ENCODE measurements around the gene NINJ2. TPM values are rescaled to one million over a fixed set of nuclear protein-coding genes. Genes with fewer than 3 reads are reported as not detected.

Gene NINJ2
- total RNA-seq, 1 donor from 2014 or later = 0.26 TPM

GRCh38 chr12:565161-565560 lies 98.1 kb downstream of the NINJ2 start:
- no peak for TF ChIP-seq CTCF (IDR thresholded peaks at IDR 0.05; ENCODE audit: insufficient read depth, low read length, severe bottlenecking)
- Histone ChIP-seq H3K4me3 (ENCODE audit: low read depth, low read length) (no peak overlapping the region), H3K27me3 (ENCODE audit: control insufficient read depth, insufficient read depth, low read length) (no peaks in the 10 kb centered on the region), H3K36me3 (ENCODE audit: control insufficient read depth, insufficient read depth, low read length) (no peaks in the 10 kb centered on the region)
- DNase-seq (ENCODE audit: low read depth) (no peak), FAIRE-seq (no peak)

- no peaks in the 10 kb centered on the region for H3K36me3 ChIP-seq (ENCODE audit: control insufficient read depth, insufficient read depth, low read length)
- TF ChIP-seq CTCF (IDR thresholded peaks at IDR 0.05; ENCODE audit: insufficient read depth, low read length, severe bottlenecking) = no peak
- FAIRE-seq = no peak
- no peak for DNase-seq (ENCODE audit: low read depth)
- H3K27me3 ChIP-seq (ENCODE audit: control insufficient read depth, insufficient read depth, low read length) = peaks cover under 1% of the 10 kb centered on the region
- H3K4me3 ChIP-seq (ENCODE audit: low read depth, low read length) = no peak overlapping the region
Measured at GRCh38 chr12:563787-564298, 99.4 kb downstream of the NINJ2 start.

GRCh38 chr12:563250-563781 lies 99.9 kb downstream of the NINJ2 start:
- Histone ChIP-seq H3K36me3 (ENCODE audit: control insufficient read depth, insufficient read depth, low read length) (no peaks in the 10 kb centered on the region), H3K27me3 (ENCODE audit: control insufficient read depth, insufficient read depth, low read length) (peaks cover 3% of the 10 kb centered on the region), H3K4me3 (ENCODE audit: low read depth, low read length) (no peak overlapping the region)
- FAIRE-seq = no peak
- no peak for DNase-seq (ENCODE audit: low read depth)
- TF ChIP-seq CTCF (IDR thresholded peaks at IDR 0.05; ENCODE audit: insufficient read depth, low read length, severe bottlenecking) = no peak

GRCh38 chr12:562634-563033 lies 100.6 kb downstream of the NINJ2 start:
- H3K27me3 ChIP-seq (ENCODE audit: control insufficient read depth, insufficient read depth, low read length) = peaks cover 3% of the 10 kb centered on the region
- no peak for TF ChIP-seq CTCF (IDR thresholded peaks at IDR 0.05; ENCODE audit: insufficient read depth, low read length, severe bottlenecking)
- DNase-seq (ENCODE audit: low read depth) (no peak), FAIRE-seq (no peak)
- no peaks in the 10 kb centered on the region for H3K36me3 ChIP-seq (ENCODE audit: control insufficient read depth, insufficient read depth, low read length)
- no peak overlapping the region for H3K4me3 ChIP-seq (ENCODE audit: low read depth, low read length)

- no peak for TF ChIP-seq CTCF (IDR thresholded peaks at IDR 0.05; ENCODE audit: insufficient read depth, low read length, severe bottlenecking)
- FAIRE-seq (no peak), DNase-seq (ENCODE audit: low read depth) (no peak)
- Histone ChIP-seq H3K36me3 (ENCODE audit: control insufficient read depth, insufficient read depth, low read length) (no peaks in the 10 kb centered on the region), H3K4me3 (ENCODE audit: low read depth, low read length) (no peak overlapping the region), H3K27me3 (ENCODE audit: control insufficient read depth, insufficient read depth, low read length) (peaks cover 3% of the 10 kb centered on the region)
Measured at GRCh38 chr12:561908-562593, 101.2 kb downstream of the NINJ2 start.

- no peak overlapping the region for H3K4me3 ChIP-seq (ENCODE audit: low read depth, low read length)
- FAIRE-seq (no peak), DNase-seq (ENCODE audit: low read depth) (no peak)
- no peak for TF ChIP-seq CTCF (IDR thresholded peaks at IDR 0.05; ENCODE audit: insufficient read depth, low read length, severe bottlenecking)
- H3K36me3 ChIP-seq (ENCODE audit: control insufficient read depth, insufficient read depth, low read length) = no peaks in the 10 kb centered on the region
- peaks cover 3% of the 10 kb centered on the region for H3K27me3 ChIP-seq (ENCODE audit: control insufficient read depth, insufficient read depth, low read length)
Measured at GRCh38 chr12:561391-561705, 101.9 kb downstream of the NINJ2 start.

All from bronchial epithelial cell (primary cell).